ENCODE measurements around the gene BBS9. TPM values are rescaled to one million over a fixed set of nuclear protein-coding genes. Genes with fewer than 3 reads are reported as not detected.

BBS9 gene
- total and polyA plus RNA-seq, 12 donors = 4.1 to 44.0 (median 10.0) TPM

GRCh38 chr7:33650828-33651227 lies 521.5 kb downstream of the BBS9 start:
- H3K4me1 ChIP-seq = no peaks in the 10 kb centered on the region
- TF ChIP-seq CTCF (IDR thresholded peaks at IDR 0.05) = no peak
- ATAC-seq = no peak
- intact Hi-C loops (cut with DNase I) = no loop called here
- no peak for DNase-seq
- peaks cover 0 to 8% (median 0%) of the 10 kb centered on the region in 9 donors for H3K36me3 ChIP-seq
- H3K27ac ChIP-seq = no peak overlapping the region
- no peaks in the 10 kb centered on the region for H3K27me3 ChIP-seq
- no peak overlapping the region for H3K4me3 ChIP-seq
- WGBS, 2 donors = 96 to 97% methylated on average over 3 of the region's 3 CpGs
- peaks cover 0 to 5% (median 0%) of the 10 kb centered on the region in 11 donors for H3K9me3 ChIP-seq

GRCh38 chr7:33651998-33652515 lies 522.7 kb downstream of the BBS9 start:
- no peaks in the 10 kb centered on the region for H3K27me3 ChIP-seq
- no peak for TF ChIP-seq CTCF (IDR thresholded peaks at IDR 0.05)
- no peaks in the 10 kb centered on the region for H3K4me1 ChIP-seq
- WGBS, 2 donors = 77 to 83% methylated on average over 3 of the region's 3 CpGs
- peaks cover 0 to 7% (median 0%) of the 10 kb centered on the region in 9 donors for H3K36me3 ChIP-seq
- ATAC-seq (no peak), DNase-seq (no peak)
- H3K4me3 ChIP-seq = no peak overlapping the region
- intact Hi-C loops (cut with DNase I) = no loop called here
- H3K9me3 ChIP-seq = peaks cover 0 to 5% (median 0%) of the 10 kb centered on the region in 11 donors
- no peak overlapping the region for H3K27ac ChIP-seq

- WGBS, 2 donors = 94% methylated on average over 5 of the region's 5 CpGs
- no peak for TF ChIP-seq CTCF (IDR thresholded peaks at IDR 0.05)
- Histone ChIP-seq H3K27me3 (no peaks in the 10 kb centered on the region), H3K4me1 (no peaks in the 10 kb centered on the region), H3K36me3 (no peaks in the 10 kb centered on the region), H3K27ac (no peak overlapping the region), H3K9me3 (no peaks in the 10 kb centered on the region), H3K4me3 (no peak overlapping the region)
- intact Hi-C loops (cut with DNase I) = no loop called here
- ATAC-seq (no peak), DNase-seq (no peak)
Measured at GRCh38 chr7:33654676-33655075, 525.3 kb downstream of the BBS9 start.

Other genes with a start within 250 kb of the BBS9 start
- 10 to 100 TPM; 22.0 to 34.1 (median 24.9) TPM for gene KBTBD2, start 237.8 kb upstream of the BBS9 start, total RNA-seq
- gene KBTBD2, start 237.8 kb upstream of the BBS9 start, polyA plus RNA-seq = 10 to 100 TPM; 13.3 to 15.9 TPM
- gene FKBP9, start 172.1 kb upstream of the BBS9 start, total RNA-seq = 100 to 1,000 TPM; 103 to 158 (median 122) TPM
- 10 to 100 TPM; 32.2 to 36.7 TPM for gene FKBP9, start 172.1 kb upstream of the BBS9 start, polyA plus RNA-seq
- gene NT5C3A, start 66.8 kb upstream of the BBS9 start, total RNA-seq = 10 to 100 TPM; 17.0 to 32.6 (median 19.6) TPM
- 10 to 100 TPM; 11.6 to 18.2 TPM for gene NT5C3A, start 66.8 kb upstream of the BBS9 start, polyA plus RNA-seq
- gene RP9, start 20.2 kb upstream of the BBS9 start, total RNA-seq = 10 to 100 TPM; 12.9 to 21.5 (median 18.8) TPM
- 10 to 100 TPM; 20.8 to 43.4 TPM for gene RP9, start 20.2 kb upstream of the BBS9 start, polyA plus RNA-seq

Measured in heart right ventricle (tissue), 16 donors.